Fibroblast of upper back skin (primary cell): ENCODE data around the gene ENTPD2.
"Not testable (repeated sequence)": the region's sequence is repeated elsewhere in the genome, so short reads cannot be mapped to it uniquely, and the experiment has no call there.

Source experiments
- DNase-seq: peaks from one replicate; pipeline ENCODE4 v3.0.0-alpha.2; 2013

ENTPD2 gene

DNA sequence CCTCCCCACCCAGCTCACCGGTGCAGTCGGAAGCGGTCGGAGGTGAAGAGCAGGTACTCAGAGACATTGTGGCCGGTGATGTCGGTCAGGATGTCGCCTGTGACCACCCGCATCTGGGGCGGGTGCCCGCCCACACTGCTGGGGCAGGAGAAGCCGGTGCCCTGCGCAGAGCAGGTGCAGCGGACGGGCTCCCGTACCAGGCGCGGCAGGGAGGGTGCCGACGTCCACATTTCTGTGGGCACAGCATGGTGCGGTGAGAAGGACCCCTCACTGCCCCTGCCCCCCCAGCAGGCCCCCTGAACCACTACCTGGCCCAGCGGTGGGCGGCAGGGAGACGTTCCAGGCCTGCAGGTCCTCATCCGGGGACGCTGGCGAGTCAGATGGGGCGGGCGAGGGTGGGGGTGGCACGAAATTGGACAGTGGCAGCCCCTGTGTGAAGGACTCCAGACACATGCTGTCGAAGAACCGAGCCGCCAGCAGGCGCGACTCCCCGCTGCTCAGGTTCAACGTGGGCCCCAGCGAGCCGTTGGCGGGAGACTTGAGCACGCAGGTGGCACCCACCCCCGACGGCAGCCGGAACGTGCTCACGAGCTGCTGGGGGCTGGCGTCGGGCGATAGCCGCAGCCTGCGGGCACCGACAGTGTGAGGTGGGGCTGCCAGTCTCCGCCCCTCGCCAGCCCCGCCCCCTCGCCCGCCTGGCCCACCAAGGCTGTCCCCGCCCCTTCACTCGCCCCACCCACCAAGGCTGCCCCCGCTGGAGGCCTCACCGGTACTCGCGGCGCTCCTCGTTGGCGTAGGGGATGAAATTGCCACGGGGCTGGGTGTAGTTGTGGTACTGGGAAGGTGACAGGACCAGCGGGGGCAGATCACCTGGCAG lies 40.9 kb downstream of the ENTPD2 start:
- no peak for DNase-seq

DNA sequence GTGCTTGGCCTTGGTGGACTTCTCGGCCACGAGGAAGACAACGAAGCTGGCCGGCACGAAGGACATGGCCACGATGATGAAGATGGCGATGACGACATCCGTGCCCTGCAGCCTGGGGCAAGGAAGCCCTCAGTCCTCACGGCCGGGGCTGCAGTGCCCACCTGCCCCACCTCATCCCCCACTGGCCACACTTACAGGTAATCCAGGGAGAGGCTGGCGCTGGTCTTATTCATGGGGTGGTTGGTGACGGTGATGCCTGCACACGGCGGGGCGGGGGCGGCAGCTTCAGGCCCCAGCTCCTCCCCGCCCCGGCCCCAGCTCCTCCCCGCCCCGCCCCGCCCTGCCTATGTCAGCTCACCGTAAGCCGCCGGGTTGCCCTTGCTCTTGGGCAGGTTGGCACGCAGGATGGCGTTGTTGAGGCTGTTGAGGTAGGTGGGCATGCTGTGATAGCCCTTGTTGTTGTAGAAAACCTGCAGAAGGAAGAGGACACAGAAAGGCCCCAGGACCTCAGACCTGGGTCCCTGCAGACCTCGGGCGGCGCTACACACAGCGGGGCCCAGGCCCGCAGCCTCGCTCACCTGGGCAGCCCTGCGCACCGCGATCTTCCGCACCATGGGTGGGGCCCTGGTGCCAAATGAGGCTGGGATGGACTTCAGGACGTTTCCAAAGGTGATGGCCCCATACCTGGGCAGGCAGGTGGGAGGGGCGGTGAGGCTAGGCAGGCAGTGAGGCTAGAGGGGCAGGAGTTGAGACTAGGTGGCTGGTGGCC lies 41.8 kb downstream of the ENTPD2 start:
- no peak for DNase-seq

DNA sequence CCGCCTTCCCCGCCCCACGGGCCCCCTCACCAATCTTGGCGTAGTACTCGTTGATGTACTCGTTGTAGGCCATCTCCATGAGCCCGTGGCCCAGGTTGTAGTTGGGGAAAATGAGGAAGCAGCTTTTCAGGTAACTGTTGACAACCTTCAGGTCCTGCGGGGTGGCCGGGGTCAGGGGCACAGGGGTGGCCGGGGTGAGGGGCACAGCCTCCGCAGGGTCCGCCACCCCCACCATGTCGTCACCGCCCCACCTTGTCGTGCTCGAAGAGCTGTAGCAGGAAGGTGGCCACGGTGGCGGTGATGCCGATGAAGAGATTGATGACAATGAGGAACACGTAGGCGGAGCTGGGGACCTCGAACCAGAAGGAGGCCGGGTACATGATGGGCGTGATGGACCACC lies 42.7 kb downstream of the ENTPD2 start:
- no peak for DNase-seq

DNA sequence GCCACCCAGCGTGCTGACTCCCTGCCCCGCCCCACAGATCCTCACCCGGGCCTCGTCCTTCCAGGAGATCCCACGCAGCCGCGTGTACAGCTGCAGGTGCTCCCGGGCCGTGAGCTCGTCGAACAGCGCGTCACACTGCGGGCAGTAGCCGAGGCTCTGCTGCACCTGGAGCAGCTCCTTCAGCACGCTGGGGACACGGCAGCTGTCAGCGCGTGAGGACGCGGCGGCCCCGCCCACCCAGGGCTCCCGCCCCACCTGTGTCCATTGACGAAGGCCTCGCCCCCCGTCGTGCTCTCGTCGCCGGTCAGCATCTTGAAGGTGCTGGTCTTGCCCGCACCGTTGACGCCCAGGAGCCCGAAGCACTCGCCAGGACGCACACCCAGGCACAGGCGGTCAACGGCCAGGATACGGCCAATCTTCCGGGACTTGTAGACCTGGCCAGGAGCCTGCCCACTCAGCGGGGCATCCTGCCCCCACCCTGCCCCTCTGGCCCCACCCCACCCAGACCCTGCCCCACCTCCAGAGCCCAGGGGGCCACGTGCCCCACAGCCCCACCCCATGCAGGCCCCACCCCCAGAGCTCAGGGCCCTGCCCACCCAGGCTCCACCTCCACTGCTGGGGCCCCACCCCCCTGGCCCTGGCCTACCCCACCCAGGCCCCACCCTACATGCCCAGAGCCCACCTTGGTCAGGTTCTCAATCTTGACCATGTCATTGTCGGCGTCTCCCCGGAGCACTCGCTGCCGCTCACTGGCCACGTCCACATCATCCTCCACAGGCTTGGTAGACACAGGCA lies 43.7 kb downstream of the ENTPD2 start:
- no peak for DNase-seq

DNA sequence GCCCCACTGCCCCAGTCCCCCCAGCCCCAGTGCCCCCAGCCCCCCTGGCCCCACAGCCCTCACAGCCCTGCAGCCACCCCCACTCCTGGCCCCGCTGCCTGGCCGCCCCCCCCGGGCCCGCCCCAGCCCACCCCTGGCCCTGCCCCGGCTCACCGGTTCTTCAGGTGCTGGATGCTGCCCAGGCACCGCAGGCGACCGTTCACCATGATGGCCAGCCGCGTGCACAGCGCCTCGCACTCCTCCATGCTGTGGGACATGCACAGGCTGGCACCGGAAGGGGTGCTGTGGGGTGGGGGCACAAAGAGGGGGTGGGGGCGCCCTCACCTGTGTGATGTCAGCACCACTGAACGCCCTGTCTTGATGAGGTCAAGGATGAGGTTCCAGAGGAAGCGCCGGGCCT lies 44.6 kb downstream of the ENTPD2 start:
- no peak for DNase-seq

DNA sequence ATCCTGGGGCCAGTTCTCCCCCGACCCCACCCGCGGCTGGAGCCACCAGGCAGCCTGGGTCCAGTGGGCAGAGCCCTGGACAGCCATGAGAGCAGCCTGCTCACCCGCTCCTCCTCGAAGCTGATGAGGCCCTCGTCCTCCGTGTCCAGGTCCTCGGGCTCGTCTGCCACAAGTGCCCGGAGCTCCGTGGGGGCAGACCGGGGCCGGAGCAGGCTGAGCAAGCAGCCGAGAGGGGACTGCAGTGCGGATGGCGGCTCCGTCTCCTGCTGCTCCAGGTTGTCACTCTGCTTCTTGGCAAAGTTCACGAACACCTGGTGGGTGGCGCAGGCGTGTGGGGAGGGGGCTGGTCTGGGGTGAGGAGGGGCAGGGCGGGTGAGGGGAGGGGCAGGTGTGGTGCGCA lies 45.5 kb downstream of the ENTPD2 start:
- DNase-seq: no peak

DNA sequence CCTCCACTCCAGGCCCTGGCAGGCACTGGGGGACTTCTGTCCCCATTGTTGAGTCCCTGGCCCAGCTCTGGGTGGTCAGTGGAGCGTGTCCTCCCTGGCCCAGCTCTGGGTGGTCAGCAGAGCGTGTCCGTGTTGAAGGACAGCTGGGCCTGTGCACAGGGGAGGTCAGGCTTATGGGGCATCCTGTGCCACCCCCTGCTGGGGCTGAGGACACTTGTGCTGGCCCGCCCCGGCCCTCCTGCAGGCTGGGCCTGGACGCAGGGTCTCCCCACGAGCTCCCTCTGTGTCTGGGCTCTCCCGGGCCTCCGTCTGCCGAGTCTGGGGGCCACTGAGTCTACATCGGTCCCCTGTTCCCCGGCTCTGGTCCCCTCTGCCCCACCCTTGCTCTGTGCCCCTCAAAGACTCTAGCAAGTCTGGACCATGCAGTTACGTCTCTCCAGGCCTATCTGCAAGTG lies 46.0 kb downstream of the ENTPD2 start:
- no peak for DNase-seq

DNA sequence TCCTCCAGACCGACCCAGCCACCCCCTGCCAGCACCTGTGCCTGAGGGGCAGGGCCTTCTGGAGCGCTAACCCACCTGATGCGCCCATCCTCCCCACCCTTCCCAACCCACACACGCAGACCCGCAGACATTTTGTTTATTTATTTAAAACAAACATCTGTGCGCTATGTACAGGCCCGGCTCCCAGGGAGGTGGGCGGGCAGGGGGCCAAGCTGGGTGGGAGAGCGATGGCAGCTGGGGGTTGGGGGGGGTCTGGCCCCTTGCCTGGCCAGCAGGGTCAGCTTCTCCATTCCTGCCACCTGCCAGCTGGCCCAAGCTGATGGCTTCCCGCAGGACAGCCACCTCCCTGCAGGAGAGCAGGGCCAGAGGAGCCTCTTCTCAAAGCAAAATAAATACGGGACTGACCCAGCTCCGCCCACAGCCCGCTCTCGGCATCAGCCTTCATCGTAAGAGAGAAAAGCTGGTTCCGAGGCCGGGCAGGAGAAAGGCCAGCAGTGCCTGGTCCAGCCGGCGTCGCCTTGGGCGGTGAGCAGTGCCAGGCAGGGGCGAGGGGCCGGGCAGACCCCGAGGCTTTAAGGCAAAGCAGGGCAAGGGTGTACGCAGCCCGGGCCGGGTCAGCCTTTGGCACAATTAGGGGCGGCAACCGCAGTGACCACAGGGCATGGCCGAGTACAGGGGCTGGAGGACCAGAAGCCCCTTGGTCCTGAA lies 46.6 kb downstream of the ENTPD2 start:
- DNase-seq: no peak

DNA sequence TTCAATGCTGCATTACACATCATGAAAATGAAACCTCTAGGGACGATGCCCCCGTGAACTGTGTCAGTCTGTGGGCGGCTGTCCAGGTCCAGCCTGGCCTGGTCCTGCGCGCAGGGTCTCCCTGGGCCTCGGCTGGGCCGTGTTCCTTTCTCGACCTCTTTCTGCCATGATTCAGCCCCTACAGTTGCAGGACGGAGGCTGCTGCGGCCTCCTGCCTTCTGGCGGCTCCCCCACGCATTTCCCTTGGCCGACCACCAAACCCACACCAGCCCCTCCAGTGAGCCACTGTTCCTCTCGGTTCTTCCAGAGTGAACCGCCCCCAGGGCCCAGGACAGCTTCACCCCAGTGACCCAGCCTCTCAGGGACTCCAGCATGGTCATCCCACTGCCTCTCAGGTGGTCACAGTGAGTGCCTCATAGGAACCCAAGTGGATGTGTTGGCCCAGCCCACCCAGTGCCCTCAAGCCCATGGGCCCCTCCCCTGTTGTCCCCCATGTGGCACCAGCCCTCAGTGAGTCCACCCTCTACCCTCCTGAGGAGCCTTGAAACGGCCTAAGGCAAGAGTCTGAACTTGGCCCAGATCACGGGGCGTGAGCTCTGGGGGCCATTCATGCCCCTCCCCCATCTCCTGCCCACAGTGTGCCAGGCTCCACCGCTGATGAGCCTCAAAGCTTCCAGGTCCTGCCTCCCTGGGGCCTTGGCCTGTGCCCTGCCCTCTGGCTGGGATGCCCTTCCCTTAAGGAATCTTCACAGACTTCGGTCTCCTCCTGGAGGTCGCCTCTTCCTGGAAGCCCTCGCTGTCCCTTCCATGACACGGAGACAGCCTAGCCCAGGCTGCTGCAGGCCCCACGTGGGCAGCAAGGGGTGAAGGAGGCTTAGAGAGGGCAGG lies 47.5 kb downstream of the ENTPD2 start:
- DNase-seq: no peak

DNA sequence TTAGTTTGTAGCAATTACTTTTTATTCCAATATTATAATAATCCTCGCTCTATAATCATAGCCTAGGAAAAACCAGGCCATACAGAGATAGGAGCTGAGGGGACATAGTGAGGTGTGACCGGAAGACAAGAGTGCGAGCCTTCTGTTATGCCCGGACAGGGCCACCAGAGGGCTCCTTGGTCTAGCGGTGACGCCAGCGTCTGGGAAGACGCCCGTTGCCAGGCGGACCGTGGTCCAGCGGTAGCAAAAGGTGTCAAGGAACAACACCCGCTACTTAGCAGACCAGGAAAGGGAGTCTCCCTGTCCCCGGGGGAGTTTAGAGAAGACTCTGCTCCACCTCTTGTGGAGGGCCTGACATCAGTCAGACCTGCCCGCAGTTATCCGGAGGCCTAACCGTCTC lies 49.6 kb downstream of the ENTPD2 start:
- not testable (repeated sequence) for DNase-seq

DNA sequence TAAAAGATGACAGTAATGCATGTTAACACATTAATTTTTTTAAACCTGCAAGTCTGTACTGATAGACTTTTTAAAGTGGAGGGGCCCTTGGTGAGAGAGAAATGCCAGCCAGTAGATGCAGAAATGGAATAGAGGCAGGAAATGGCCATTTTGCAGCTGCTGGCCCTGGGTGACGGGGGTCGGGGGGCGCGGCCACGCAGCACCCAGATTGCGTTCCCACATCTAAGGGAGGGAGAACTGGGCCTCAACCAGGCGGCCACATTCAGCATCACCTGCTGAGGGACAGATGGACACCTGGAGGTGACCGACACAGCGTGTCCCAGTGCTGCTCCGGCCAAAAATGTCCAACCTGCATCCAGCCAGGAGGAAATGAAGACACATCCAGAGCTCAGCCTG lies 51.2 kb downstream of the ENTPD2 start:
- DNase-seq: no peak

DNA sequence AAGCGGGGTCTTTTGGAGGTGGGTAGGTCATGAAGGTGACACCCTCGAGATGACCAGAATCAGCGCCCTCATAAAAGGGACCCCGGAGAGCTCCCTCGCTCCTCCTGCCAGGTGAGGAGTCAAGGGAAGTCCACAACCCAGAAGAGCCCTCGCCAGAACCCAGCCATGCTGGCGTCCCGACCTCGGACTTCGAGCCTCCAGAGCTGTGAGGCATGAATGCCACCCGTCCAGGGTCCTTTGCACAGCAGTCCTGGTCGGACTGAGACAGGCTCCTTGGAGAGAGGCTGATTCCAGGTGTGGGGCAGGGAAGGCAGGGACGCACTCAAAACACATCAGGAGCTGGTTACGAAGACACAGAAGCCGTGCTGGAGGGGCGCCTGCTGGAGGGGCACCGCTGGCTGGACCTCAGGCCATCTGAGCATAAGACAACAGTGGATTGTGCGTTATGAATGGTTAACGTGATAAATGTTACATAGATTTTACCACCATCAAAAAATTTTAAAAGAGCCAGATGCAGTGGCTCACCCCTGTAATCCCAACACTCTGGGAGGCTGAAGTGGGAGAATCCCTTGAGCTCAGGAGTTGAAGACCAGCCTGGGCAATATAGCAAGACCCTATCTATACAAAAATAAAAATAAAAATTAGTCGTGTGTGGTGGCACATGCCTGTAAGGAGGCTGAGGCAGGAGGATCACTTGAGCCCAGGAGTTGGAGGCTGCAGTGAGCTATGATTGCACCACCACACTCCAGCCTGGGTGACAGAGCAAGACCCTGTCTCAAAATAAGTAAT lies 51.8 kb downstream of the ENTPD2 start:
- no peak for DNase-seq

DNA sequence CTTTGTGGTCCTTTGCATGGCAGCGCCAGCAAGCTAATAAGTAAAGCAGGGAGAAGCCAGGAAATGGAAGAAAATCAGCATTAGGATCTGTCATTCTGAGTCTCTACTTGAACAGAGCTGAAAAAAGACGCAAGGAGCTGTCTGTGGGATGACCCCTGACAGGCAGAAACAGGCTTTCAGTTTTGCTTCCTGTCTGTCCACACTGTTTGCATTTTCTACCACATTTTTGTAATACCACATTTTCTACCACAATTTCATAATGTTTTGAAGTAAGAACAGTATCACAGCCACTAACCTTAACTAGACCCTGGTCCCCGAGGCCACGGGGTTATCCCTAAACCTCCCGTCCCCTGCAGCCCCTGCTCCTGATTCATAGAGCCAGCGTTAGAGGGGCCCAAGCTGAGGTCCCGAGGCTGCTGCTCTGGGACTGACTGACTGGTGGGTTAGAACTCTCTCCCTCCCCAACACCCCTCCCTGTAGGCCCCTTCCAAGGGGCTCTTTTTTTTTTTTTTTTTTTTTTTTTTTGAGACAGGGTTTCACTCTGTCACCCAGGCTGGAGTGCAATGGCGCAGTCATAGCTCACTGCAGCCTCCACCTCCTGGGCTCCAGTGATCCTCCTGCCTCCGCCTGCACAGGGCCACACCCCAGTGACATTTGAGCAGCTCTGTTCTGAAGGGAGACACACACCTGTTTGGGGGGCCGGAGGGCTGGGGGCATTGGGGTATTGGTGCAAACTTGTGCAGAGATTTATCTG lies 53.5 kb downstream of the ENTPD2 start:
- DNase-seq: peak; percentile 69
